Erythroblast (primary cell): ENCODE measurements around the gene TEAD4.

Experiments used
- DNase-seq, 2 experiments: peaks; one replicate each; lab custom pipeline; 2025; lab: John Stamatoyannopoulos, UW
- GATA1 ChIP-seq: IDR thresholded peaks from 2 replicates; pipeline ENCODE4 v1.6.1; 2011; ENCODE audit warnings: low read depth, mild to moderate bottlenecking, control low read depth, low read length, moderate library complexity
- POLR2A ChIP-seq: IDR thresholded peaks from 2 replicates; pipeline ENCODE4 v1.6.1; 2011; ENCODE audit warnings: mild to moderate bottlenecking, low read length

The TEAD4 gene

GRCh38 chr12:3002646-3003045 lies 43.4 kb downstream of the TEAD4 start:
- no peak for TF ChIP-seq GATA1
- TF ChIP-seq POLR2A = no peak
- DNase-seq = no peak

- TF ChIP-seq POLR2A (no peak), GATA1 (no peak)
- no peak for DNase-seq
These were observed 44.3 kb downstream of the TEAD4 start for GRCh38 chr12:3003357-3003992.

GRCh38 chr12:3004655-3005565 lies 45.7 kb downstream of the TEAD4 start:
- no peak for TF ChIP-seq GATA1
- TF ChIP-seq POLR2A = no peak
- DNase-seq = no peak

GRCh38 chr12:3005736-3006135 lies 46.5 kb downstream of the TEAD4 start:
- no peak for TF ChIP-seq POLR2A
- no peak for TF ChIP-seq GATA1
- no peak for DNase-seq

GRCh38 chr12:3009780-3010179 lies 50.6 kb downstream of the TEAD4 start:
- TF ChIP-seq GATA1 (no peak), POLR2A (no peak)

GRCh38 chr12:3010214-3010930 lies 51.2 kb downstream of the TEAD4 start:
- TF ChIP-seq POLR2A = no peak
- TF ChIP-seq GATA1 = no peak
- no peak for DNase-seq

More at GRCh38 chr12:3009780-3010179, 50.6 kb downstream of the TEAD4 start:
- DNase-seq = no peak

GRCh38 chr12:3012786-3013185 lies 53.6 kb downstream of the TEAD4 start:
- TF ChIP-seq GATA1 = no peak
- no peak for TF ChIP-seq POLR2A
- DNase-seq = no peak

- TF ChIP-seq POLR2A = no peak
- TF ChIP-seq GATA1 = no peak
- no peak for DNase-seq
These were observed 55.4 kb downstream of the TEAD4 start for GRCh38 chr12:3014641-3015040.

- TF ChIP-seq POLR2A (no peak), GATA1 (no peak)
- no peak for DNase-seq
These were observed 56.2 kb downstream of the TEAD4 start for GRCh38 chr12:3015356-3015755.

GRCh38 chr12:3016191-3016590 lies 57.0 kb downstream of the TEAD4 start:
- TF ChIP-seq GATA1 = no peak
- no peak for TF ChIP-seq POLR2A
- no peak for DNase-seq

- TF ChIP-seq GATA1 (no peak), POLR2A (no peak)
- no peak for DNase-seq
These were observed 58.1 kb downstream of the TEAD4 start for GRCh38 chr12:3017281-3017680.

- no peak for TF ChIP-seq POLR2A
- no peak for TF ChIP-seq GATA1
- no peak for DNase-seq
These were observed 59.2 kb downstream of the TEAD4 start for GRCh38 chr12:3018284-3019004.

GRCh38 chr12:3019005-3019680 lies 59.9 kb downstream of the TEAD4 start:
- no peak for TF ChIP-seq GATA1
- TF ChIP-seq POLR2A = no peak
- DNase-seq = no peak
